Activated CD8-positive, alpha-beta memory T cell treated with anti-CD3 and anti-CD28 coated beads for 48 hours (primary cell): Measurements from ENCODE around the gene TMEM183A.

Experiments
- DNase-seq, 3 experiments: peaks; one replicate each; pipeline ENCODE4 v3.0.0-alpha.2; 2020; ENCODE audit warnings: low read depth in 2 of 3, low spot score in 2 of 3

The TMEM183A gene, protein sequence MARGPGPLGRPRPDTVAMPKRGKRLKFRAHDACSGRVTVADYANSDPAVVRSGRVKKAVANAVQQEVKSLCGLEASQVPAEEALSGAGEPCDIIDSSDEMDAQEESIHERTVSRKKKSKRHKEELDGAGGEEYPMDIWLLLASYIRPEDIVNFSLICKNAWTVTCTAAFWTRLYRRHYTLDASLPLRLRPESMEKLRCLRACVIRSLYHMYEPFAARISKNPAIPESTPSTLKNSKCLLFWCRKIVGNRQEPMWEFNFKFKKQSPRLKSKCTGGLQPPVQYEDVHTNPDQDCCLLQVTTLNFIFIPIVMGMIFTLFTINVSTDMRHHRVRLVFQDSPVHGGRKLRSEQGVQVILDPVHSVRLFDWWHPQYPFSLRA

GRCh38 chr1:203006948-203007871 is at the start of gene TMEM183A:
TSS of gene TMEM183A (plus strand) at chr1:203007374. CDS start at chr1:203007466, 92 bp downstream.
- DNase-seq = peak; percentile 76 to 90 (median 84)

GRCh38 chr1:202957733-202958543 is 49.2 kb upstream of the TMEM183A start, which contains the start of gene ADIPOR1:
TSS of gene ADIPOR1 (minus strand) at chr1:202958312. CDS start at chr1:202951070, 7,242 bp downstream.
- DNase-seq = peak; percentile 75 to 81 (median 81)

DNA sequence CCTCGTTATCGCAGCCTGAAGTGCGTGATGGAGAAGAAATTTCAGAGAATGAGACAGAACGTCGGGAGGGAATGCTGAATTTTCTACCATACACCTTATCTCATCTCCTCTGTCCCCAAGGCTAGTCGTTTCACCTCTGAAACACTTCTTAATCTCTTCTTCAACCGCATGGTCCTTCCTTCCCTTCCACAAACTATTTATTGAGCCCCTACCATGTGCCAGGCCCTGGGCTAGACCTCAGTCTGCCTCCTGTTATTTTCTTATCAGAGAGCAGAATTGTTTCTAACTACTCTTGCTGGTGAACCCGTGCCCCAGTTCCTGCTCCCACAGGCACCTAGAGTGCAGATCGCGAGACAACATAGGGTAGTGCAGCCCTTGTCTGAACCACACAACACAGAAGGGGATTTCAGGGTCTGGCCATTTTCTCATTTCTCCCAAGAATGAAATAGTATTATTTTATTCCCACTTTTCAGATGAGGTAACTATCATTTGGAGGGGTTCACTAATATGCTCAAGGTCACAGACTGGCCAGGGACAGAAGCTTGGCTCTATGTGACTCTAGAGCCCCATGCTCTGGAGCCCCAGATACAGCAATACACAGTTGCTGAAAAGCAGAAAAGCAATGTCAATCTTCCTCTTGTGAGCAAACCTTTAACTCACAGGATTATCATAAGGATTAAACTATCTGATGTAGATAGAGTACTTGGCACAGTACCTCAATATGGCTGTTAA is 48.5 kb upstream of the TMEM183A start:
- DNase-seq = no peak

GRCh38 chr1:202959276-202959620 is 47.9 kb upstream of the TMEM183A start:
- no peak for DNase-seq

- DNase-seq = no peak
Observed at GRCh38 chr1:202961220-202961880, 45.8 kb upstream of the TMEM183A start.

- DNase-seq = no peak
Observed at GRCh38 chr1:202964791-202965410, 42.3 kb upstream of the TMEM183A start.

DNA sequence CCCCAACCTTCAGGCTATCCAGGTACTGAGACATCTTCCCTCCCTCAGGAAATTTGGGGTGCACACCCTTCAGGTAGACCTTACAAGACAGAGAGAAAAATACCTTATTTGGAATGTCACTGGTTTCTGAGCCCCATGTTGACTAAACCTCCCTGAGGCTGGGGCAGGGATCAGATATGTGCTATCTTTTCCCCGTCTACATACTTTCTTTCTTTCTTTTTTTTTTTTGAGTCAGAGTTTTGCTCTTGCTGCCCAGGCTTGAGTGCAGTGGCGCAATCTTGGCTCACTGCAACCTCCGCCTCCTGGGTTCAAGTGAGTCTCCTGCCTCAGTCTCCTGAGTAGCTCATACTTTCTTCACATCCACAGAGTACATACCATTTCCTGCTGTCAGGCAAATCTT is 41.8 kb upstream of the TMEM183A start:
- DNase-seq = no peak

GRCh38 chr1:202966006-202966898 is 40.9 kb upstream of the TMEM183A start:
- no peak for DNase-seq

DNA sequence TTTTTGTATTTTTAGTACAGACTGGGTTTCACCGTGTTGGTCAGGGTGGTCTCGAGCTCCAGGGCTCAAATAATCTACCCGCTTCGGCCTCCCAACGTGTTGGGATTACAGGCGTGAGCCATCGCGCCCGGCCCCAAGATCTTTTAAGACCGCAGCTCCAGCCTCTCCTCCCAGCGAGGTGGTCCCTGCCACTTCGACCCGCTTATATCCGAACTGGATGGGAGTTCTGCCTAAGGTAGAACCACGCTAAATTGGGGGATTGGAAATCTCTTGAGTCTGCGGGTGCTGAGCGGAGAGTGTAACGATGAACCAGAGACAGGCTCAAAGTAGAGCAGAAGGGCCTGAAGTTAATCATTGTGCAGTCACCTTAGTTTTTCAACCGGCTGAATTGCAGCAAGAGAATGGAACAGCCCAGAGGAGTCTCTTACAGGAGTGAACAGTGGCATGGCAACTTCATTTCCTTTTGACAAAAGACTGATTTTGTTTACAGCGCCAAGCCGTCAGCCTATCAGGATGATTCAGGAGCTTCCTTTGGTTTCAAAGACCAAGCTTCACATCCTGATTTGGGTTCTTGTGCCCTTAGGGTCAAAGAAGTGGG is 39.4 kb upstream of the TMEM183A start:
- DNase-seq = no peak

- DNase-seq = no peak
Observed at GRCh38 chr1:202968351-202968750, 38.8 kb upstream of the TMEM183A start.

DNA sequence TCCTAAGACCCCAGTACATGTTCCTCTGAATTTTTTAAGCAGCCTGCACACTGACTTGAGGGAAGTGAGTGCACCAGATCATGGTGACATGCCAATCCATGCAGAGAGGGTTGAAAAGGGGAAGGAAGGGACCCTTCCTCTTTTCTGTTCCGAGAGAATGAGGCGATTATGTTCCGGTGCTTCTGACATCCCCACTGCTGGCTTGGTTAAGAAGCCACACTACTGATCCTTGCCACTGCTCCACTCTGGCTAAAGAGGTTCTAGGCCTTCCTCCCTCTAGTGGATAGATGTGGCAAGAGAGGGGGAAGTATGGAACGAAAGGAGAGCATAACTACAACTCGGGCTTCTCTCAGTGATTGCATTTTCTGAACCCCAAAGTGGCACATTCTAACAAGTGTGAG is 38.3 kb upstream of the TMEM183A start:
- DNase-seq = no peak

- no peak for DNase-seq
Observed at GRCh38 chr1:202972046-202972445, 35.1 kb upstream of the TMEM183A start.

- no peak for DNase-seq
Observed at GRCh38 chr1:202974856-202975255, 32.3 kb upstream of the TMEM183A start.

DNA sequence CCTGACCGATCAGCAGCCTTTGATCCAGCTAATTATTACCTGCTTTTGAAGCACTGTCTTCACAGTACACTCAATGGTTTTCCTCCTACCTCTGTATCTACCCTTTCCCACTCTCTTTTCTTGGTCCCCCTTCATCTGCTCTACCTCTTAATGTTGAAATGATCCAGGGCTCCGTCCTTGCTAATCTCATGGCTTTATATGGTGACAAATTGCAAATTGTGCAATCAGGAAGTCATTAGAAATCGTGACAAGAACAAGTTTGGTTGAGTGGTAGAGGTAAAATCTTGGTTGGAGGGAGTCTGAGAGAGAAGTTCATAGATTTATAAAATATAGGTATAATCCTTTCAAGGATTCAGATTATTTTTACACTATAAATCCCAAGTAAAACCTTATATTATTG is 30.5 kb upstream of the TMEM183A start:
- DNase-seq = no peak

- DNase-seq = no peak
Observed at GRCh38 chr1:202979459-202979858, 27.7 kb upstream of the TMEM183A start.

GRCh38 chr1:202981939-202982338 is 25.2 kb upstream of the TMEM183A start:
- DNase-seq = no peak

GRCh38 chr1:202982715-202983430 is 24.3 kb upstream of the TMEM183A start:
- no peak for DNase-seq
